Ishikawa (cell line): ENCODE measurements around the gene PER2.

Experiments
- CEBPB ChIP-seq: IDR thresholded peaks from 2 replicates; pipeline ENCODE4 v1.6.1; 2012
- CREB1 ChIP-seq: IDR thresholded peaks from 2 replicates; pipeline ENCODE4 v1.6.1; 2012; ENCODE audit warnings: low read depth
- EP300 ChIP-seq: IDR thresholded peaks from 2 replicates; pipeline ENCODE4 v1.6.1; 2012; ENCODE audit warnings: borderline replicate concordance
- FOXM1 ChIP-seq: IDR thresholded peaks from 2 replicates; pipeline ENCODE4 v1.6.1; 2012; ENCODE audit warnings: low read depth, borderline replicate concordance
- RAD21 ChIP-seq: IDR thresholded peaks from 2 replicates; pipeline ENCODE4 v1.6.1; 2012; ENCODE audit warnings: low read depth
- TAF1 ChIP-seq: IDR thresholded peaks from 2 replicates; pipeline ENCODE4 v1.6.1; 2012; ENCODE audit warnings: low read depth, mild to moderate bottlenecking
- TCF12 ChIP-seq: IDR thresholded peaks from 2 replicates; pipeline ENCODE4 v1.6.1; 2012; ENCODE audit warnings: low read depth
- TEAD4 ChIP-seq: IDR thresholded peaks from 2 replicates; pipeline ENCODE4 v1.6.1; 2012
- YY1 ChIP-seq: IDR thresholded peaks from 2 replicates; pipeline ENCODE4 v1.6.1; 2012; ENCODE audit warnings: low read depth
- ZBTB7A ChIP-seq: IDR thresholded peaks from 2 replicates; pipeline ENCODE4 v1.6.1; 2012; ENCODE audit warnings: low read depth
- TF ChIP-seq, protein P1 (sequence below): IDR thresholded peaks from 2 replicates; pipeline ENCODE4 v1.6.1; 2012
- TF ChIP-seq, protein P2 (sequence below): IDR thresholded peaks from 2 replicates; pipeline ENCODE4 v1.6.1; 2012; ENCODE audit warnings: low read depth, mild to moderate bottlenecking

DNA sequence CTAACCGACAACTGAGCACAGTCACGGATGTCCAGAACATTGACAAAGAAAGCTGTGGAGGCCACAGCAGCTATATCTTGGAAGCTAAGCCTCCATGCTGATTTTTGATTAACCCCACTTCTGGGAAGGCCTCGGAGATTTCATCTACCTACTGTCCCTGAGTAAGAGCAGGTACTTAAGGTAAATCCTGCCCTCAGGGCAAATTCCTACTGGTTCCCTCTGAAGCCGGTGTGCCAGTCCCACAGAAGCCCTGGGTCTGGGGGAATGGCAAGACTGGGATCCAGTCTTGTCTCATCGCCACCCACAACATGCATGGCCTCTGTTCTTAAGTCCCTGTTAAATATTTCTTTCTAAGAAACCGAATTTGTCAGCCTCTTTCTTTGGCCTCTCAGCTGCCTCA is 18.7 kb downstream of the PER2 start:
- no peak for TF ChIP-seq ZBTB7A
- TF ChIP-seq, protein P1, sequence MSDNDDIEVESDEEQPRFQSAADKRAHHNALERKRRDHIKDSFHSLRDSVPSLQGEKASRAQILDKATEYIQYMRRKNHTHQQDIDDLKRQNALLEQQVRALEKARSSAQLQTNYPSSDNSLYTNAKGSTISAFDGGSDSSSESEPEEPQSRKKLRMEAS, result no peak
- no peak for TF ChIP-seq FOXM1
- TF ChIP-seq TAF1, result no peak
- TF ChIP-seq TCF12, result no peak
- TF ChIP-seq CEBPB, result no peak
- no peak for TF ChIP-seq EP300
- no peak for TF ChIP-seq TEAD4
- TF ChIP-seq RAD21, result no peak
- TF ChIP-seq, protein P2, sequence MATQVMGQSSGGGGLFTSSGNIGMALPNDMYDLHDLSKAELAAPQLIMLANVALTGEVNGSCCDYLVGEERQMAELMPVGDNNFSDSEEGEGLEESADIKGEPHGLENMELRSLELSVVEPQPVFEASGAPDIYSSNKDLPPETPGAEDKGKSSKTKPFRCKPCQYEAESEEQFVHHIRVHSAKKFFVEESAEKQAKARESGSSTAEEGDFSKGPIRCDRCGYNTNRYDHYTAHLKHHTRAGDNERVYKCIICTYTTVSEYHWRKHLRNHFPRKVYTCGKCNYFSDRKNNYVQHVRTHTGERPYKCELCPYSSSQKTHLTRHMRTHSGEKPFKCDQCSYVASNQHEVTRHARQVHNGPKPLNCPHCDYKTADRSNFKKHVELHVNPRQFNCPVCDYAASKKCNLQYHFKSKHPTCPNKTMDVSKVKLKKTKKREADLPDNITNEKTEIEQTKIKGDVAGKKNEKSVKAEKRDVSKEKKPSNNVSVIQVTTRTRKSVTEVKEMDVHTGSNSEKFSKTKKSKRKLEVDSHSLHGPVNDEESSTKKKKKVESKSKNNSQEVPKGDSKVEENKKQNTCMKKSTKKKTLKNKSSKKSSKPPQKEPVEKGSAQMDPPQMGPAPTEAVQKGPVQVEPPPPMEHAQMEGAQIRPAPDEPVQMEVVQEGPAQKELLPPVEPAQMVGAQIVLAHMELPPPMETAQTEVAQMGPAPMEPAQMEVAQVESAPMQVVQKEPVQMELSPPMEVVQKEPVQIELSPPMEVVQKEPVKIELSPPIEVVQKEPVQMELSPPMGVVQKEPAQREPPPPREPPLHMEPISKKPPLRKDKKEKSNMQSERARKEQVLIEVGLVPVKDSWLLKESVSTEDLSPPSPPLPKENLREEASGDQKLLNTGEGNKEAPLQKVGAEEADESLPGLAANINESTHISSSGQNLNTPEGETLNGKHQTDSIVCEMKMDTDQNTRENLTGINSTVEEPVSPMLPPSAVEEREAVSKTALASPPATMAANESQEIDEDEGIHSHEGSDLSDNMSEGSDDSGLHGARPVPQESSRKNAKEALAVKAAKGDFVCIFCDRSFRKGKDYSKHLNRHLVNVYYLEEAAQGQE, result no peak
- TF ChIP-seq YY1, result no peak
- TF ChIP-seq CREB1, result no peak
